Caco-2 (cell line): ENCODE data around the gene PROB1. TPM values are rescaled to one million over a fixed set of nuclear protein-coding genes. Genes with fewer than 3 reads are reported as not detected.
A peak's percentile ranks its signal among the peaks of the same experiment; 100 is the strongest.

ENCODE experiments used
- BruUV-seq: library from RNA; stranded (reverse); fragments of 400-500 nt; replicated peaks from 2 replicates; lab custom pipeline; 2021; lab: Mats Ljungman, UMichigan
- CTCF ChIA-PET: fragments of 300-600 bp; sonication (Branson Sonifier 250); formaldehyde crosslinking; loops from one replicate; lab custom pipeline; 2022; ENCODE audit warnings: antibody characterized with exemption; lab: Charles Lee
- POLR2A ChIA-PET: fragments of 300-600 bp; sonication (Branson Sonifier 250); formaldehyde crosslinking; loops from one replicate; lab custom pipeline; 2022; ENCODE audit warnings: antibody characterized with exemption; lab: Charles Lee
- DNase-seq, 2 experiments: peaks; one replicate each; pipeline versions ENCODE4 v3.0.0 to v3.0.0-alpha.2; 2020 to 2022
- H3K27me3 ChIP-seq: replicated peaks from 2 replicates; pipeline ENCODE4 v1.6.0; 2011; ENCODE audit warnings: low read length; ENCODE audit not compliant: control insufficient read depth, insufficient read depth
- H3K36me3 ChIP-seq: 2 replicates; pipeline ENCODE4 v1.5.1; 2011; ENCODE audit warnings: low read length; ENCODE audit not compliant: control insufficient read depth, insufficient read depth
- H3K4me1 ChIP-seq: fragments of 250-450 bp; sonication (Bioruptor Pico); 2 replicates; pipeline ENCODE4 v1.5.1; 2020; ENCODE audit warnings: mild to moderate bottlenecking
- H3K4me3 ChIP-seq: 2 replicates; pipeline ENCODE4 v1.5.1; 2011; ENCODE audit warnings: low read depth, mild to moderate bottlenecking, control low read depth, low read length
- H3K9me3 ChIP-seq: fragments of 250-450 bp; sonication (Bioruptor Pico); 2 replicates; pipeline ENCODE4 v1.5.1; 2020; ENCODE audit warnings: mild to moderate bottlenecking, moderate library complexity
- H3K27ac Mint-ChIP-seq: one replicate; pipeline ENCODE4 v1.8.0; 2022; ENCODE audit warnings: mixed read lengths; ENCODE audit not compliant: unreplicated experiment
- H3K27me3 Mint-ChIP-seq: one replicate; pipeline ENCODE4 v1.8.0; 2022; ENCODE audit warnings: mixed read lengths; ENCODE audit not compliant: insufficient read depth, unreplicated experiment
- H3K36me3 Mint-ChIP-seq: one replicate; pipeline ENCODE4 v1.8.0; 2022; ENCODE audit warnings: mild to moderate bottlenecking, mixed read lengths; ENCODE audit not compliant: insufficient read depth, unreplicated experiment
- H3K4me1 Mint-ChIP-seq: one replicate; pipeline ENCODE4 v1.8.0; 2022; ENCODE audit warnings: low read depth, mixed read lengths; ENCODE audit not compliant: unreplicated experiment
- H3K4me3 Mint-ChIP-seq: one replicate; pipeline ENCODE4 v1.8.0; 2022; ENCODE audit warnings: mild to moderate bottlenecking, moderate library complexity, mixed read lengths; ENCODE audit not compliant: unreplicated experiment
- H3K9me3 Mint-ChIP-seq: one replicate; pipeline ENCODE4 v1.8.0; 2022; ENCODE audit warnings: mixed read lengths; ENCODE audit not compliant: unreplicated experiment
- intact Hi-C: fragments of 100-400 bp; cut with micrococcal nuclease; formaldehyde crosslinking; loops from one replicate; pipeline ENCODE4 v1.10.0; 2022; ENCODE audit not compliant: unreplicated experiment
- total RNA-seq: library from RNA; stranded (reverse); gene quantifications from 2 replicates; pipeline ENCODE4 v1.2.3, GENCODE V29; 2022
- TF ChIP-seq, protein P1 (sequence below), 2 experiments: fragments of 200-600 bp in 1 of 2; IDR thresholded peaks; 1 replicate in 1 of 2; 2 replicates in 1 of 2; pipeline versions ENCODE4 v1.5.1 to v1.8.0; 2011 to 2022; ENCODE audit warnings: antibody characterized with exemption in 1 of 2, control low read depth in 1 of 2, inconsistent platforms in 1 of 2, low read depth in 1 of 2, low read length in 1 of 2, mild to moderate bottlenecking in 1 of 2, moderate library complexity in 1 of 2; ENCODE audit not compliant: insufficient read depth in 1 of 2, severe bottlenecking in 1 of 2, unreplicated experiment in 1 of 2

The PROB1 gene
- total RNA-seq, 1 experiment from 2014 or later, result 2.7 TPM

GRCh38 chr5:139343476-139343875 lies 51.4 kb downstream of the PROB1 start:
- intact Hi-C loops, result loop anchor here (2.0 kb wide), 1 partner anchor 13 kb away; no protein-coding TSS in a partner anchor
- H3K36me3 ChIP-seq, result no peaks in the 10 kb centered on the region
- no peak for DNase-seq
- ChIA-PET CTCF (no interaction called here), POLR2A (no interaction called here)
- Mint-ChIP-seq H3K9me3 (no peaks in the 10 kb centered on the region), H3K4me3 (peak overlapping the region; percentile 96), H3K4me1 (peaks cover 13% of the 10 kb centered on the region), H3K36me3 (peaks cover 66% of the 10 kb centered on the region), H3K27me3 (no peaks in the 10 kb centered on the region), H3K27ac (peak overlapping the region; percentile 98)
- peaks cover 6% of the 10 kb centered on the region; the same call in 1 of the 2 replicates for H3K4me1 ChIP-seq
- peak overlapping the region; percentile 92 for H3K4me3 ChIP-seq
- H3K27me3 ChIP-seq, result no peaks in the 10 kb centered on the region
- BruUV-seq, result no TSS peak
- TF ChIP-seq, protein P1, sequence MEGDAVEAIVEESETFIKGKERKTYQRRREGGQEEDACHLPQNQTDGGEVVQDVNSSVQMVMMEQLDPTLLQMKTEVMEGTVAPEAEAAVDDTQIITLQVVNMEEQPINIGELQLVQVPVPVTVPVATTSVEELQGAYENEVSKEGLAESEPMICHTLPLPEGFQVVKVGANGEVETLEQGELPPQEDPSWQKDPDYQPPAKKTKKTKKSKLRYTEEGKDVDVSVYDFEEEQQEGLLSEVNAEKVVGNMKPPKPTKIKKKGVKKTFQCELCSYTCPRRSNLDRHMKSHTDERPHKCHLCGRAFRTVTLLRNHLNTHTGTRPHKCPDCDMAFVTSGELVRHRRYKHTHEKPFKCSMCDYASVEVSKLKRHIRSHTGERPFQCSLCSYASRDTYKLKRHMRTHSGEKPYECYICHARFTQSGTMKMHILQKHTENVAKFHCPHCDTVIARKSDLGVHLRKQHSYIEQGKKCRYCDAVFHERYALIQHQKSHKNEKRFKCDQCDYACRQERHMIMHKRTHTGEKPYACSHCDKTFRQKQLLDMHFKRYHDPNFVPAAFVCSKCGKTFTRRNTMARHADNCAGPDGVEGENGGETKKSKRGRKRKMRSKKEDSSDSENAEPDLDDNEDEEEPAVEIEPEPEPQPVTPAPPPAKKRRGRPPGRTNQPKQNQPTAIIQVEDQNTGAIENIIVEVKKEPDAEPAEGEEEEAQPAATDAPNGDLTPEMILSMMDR (IDR thresholded peaks at IDR 0.05; ENCODE audit: insufficient read depth in 1 of 2, low read depth in 1 of 2, low read length in 1 of 2, severe bottlenecking in 1 of 2, unreplicated experiment in 1 of 2), result no peak
- no peaks in the 10 kb centered on the region for H3K9me3 ChIP-seq

DNA sequence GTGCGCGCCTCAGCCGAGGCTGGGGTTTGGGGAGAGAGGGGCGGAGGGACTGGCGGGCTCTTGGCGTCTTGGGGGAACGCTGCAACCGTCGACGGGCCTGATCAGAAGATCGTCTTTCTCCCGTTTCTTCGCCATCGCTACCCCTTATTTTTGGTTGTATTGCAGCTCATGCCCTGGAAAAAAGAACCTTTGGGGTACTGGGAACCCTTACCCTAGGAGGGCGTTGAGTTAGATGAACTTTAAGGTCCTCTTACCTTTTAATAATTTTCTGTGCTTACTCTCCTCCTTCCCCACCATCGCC lies 52.5 kb downstream of the PROB1 start:
- peaks cover 6% of the 10 kb centered on the region; the same call in 1 of the 2 replicates for H3K4me1 ChIP-seq
- CTCF ChIA-PET, result interaction anchor here (0.6 to 1.2 kb wide), 8 partner anchors 28 to 1297 kb away, joined by 3 to 8 read pairs (median 4); no protein-coding TSS in a partner anchor
- peak overlapping the region; percentile 92 for H3K4me3 ChIP-seq
- no peaks in the 10 kb centered on the region for H3K27me3 ChIP-seq
- no peak for DNase-seq
- intact Hi-C loops, result loop anchor here (1.0 to 2.0 kb wide), 2 partner anchors 14 to 51 kb away; no protein-coding TSS in a partner anchor
- no TSS peak for BruUV-seq
- H3K4me1 Mint-ChIP-seq, result peaks cover 13% of the 10 kb centered on the region
- no peaks in the 10 kb centered on the region for H3K27me3 Mint-ChIP-seq
- POLR2A ChIA-PET, result interaction anchor here (0.6 to 1.8 kb wide), 19 partner anchors 10 to 662 kb away, joined by 3 to 38 read pairs (median 5); partner anchors contain the start of genes CXXC5, DNAJC18, MATR3 and SIL1
- no peaks in the 10 kb centered on the region for H3K9me3 Mint-ChIP-seq
- H3K36me3 ChIP-seq, result no peaks in the 10 kb centered on the region
- H3K4me3 Mint-ChIP-seq, result peak overlapping the region; percentile 96
- peaks cover 63% of the 10 kb centered on the region for H3K36me3 Mint-ChIP-seq
- H3K9me3 ChIP-seq, result no peaks in the 10 kb centered on the region
- peak overlapping the region; percentile 98 for H3K27ac Mint-ChIP-seq
- TF ChIP-seq, protein P1 (IDR thresholded peaks at IDR 0.05; ENCODE audit: insufficient read depth in 1 of 2, low read depth in 1 of 2, low read length in 1 of 2, severe bottlenecking in 1 of 2, unreplicated experiment in 1 of 2), result no peak

DNA sequence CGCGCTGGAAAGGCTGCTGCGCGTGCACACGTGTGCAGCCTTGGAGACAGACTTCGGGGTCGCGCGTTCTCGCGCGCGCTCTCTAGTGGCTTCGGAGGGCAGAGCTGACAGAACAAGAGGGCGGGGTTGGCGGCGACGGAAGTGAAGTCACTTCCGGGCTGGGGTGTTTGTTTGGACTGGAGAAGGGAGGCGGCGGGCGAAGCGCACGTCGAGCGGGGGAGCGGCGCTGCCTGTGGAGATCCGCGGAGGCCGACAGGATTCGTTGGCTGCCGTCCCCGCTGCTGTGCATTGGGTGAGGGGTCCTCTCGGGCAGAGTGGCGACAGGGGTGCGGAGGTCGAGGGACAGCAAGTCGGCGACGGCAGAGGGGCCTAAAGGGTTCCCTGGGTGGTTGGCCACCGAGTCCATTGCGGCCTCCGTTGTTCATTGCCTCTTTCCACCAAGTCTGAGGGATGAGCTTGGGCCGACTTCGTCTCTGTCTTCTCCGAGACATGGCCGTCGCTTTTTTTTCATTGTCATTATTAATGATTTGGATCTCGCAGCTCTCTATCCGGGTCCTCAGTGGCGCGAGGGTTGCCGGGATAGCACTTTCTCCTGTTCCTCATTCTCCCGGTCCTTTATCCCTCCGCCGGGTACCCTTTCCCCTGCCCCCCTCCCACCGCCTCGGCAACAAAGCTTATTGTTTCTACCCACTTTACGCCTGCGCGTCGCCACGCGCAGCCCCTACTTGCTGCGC lies 53.0 kb downstream of the PROB1 start, which contains the start of gene PAIP2:
TSS of gene PAIP2 (plus strand) at position 166 of the 734 bp plus-strand sequence. CDS start 21,931 bp downstream, outside the sequence.
- Histone ChIP-seq H3K9me3 (no peaks in the 10 kb centered on the region), H3K36me3 (no peaks in the 10 kb centered on the region), H3K4me3 (peak within 1 kb of the TSS; percentile 92), H3K27me3 (no peaks in the 10 kb centered on the region), H3K4me1 (peaks cover 6% of the 10 kb centered on the region; the same call in 1 of the 2 replicates)
- H3K27ac Mint-ChIP-seq, result peak within 1 kb of the TSS; percentile 98
- TF ChIP-seq, protein P1 (IDR thresholded peaks at IDR 0.05; ENCODE audit: insufficient read depth in 1 of 2, low read depth in 1 of 2, low read length in 1 of 2, severe bottlenecking in 1 of 2, unreplicated experiment in 1 of 2), result peak; percentile 66 to 91
- BruUV-seq, result TSS peak; percentile 89
- peak within 1 kb of the TSS; percentile 96 for H3K4me3 Mint-ChIP-seq
- ChIA-PET CTCF (interaction anchor here (0.6 to 1.2 kb wide), 14 partner anchors 10 to 1298 kb away, joined by 3 to 8 read pairs (median 4); no protein-coding TSS in a partner anchor), POLR2A (interaction anchor here (0.6 to 1.8 kb wide), 19 partner anchors 10 to 662 kb away, joined by 3 to 38 read pairs (median 5); partner anchors contain the start of genes CXXC5, DNAJC18, MATR3 and SIL1)
- peaks cover 63% of the 10 kb centered on the region for H3K36me3 Mint-ChIP-seq
- peak; percentile 98 for DNase-seq
- no peaks in the 10 kb centered on the region for H3K9me3 Mint-ChIP-seq
- peaks cover 13% of the 10 kb centered on the region for H3K4me1 Mint-ChIP-seq
- no peaks in the 10 kb centered on the region for H3K27me3 Mint-ChIP-seq
- intact Hi-C loops, result loop anchor here (1.0 to 2.0 kb wide), 3 partner anchors 15 to 51 kb away; no protein-coding TSS in a partner anchor
